KMS-11 (cell line): ENCODE measurements around the gene ARHGEF39.
"Not testable (repeated sequence)": the region's sequence is repeated elsewhere in the genome, so short reads cannot be mapped to it uniquely, and the experiment has no call there.

Experiments used
- H2AFZ ChIP-seq: fragments of 200-600 bp; sonication (generic); 2 replicates; pipeline ENCODE4 v1.6.1; 2016; ENCODE audit warnings: antibody characterized with exemption, mixed run types, low read depth
- H3K27ac ChIP-seq: fragments of 200-600 bp; sonication (generic); 2 replicates; pipeline ENCODE4 v1.6.1; 2016; ENCODE audit warnings: mild to moderate bottlenecking, mixed run types
- H3K27me3 ChIP-seq: fragments of 200-600 bp; sonication (generic); 2 replicates; pipeline ENCODE4 v1.6.1; 2017; ENCODE audit warnings: mild to moderate bottlenecking, low read depth, mixed run types, moderate library complexity; ENCODE audit not compliant: insufficient read depth
- H3K36me3 ChIP-seq: fragments of 200-600 bp; sonication (generic); 2 replicates; pipeline ENCODE4 v1.6.1; 2017; ENCODE audit warnings: mild to moderate bottlenecking, mixed run types; ENCODE audit not compliant: insufficient read depth
- H3K4me1 ChIP-seq: fragments of 200-600 bp; sonication (generic); 2 replicates; pipeline ENCODE4 v1.6.1; 2016; ENCODE audit warnings: mild to moderate bottlenecking, low read depth, mixed run types; ENCODE audit not compliant: poor library complexity, severe bottlenecking
- H3K4me2 ChIP-seq: fragments of 200-600 bp; sonication (generic); 2 replicates; pipeline ENCODE4 v1.7.0; 2016; ENCODE audit warnings: mild to moderate bottlenecking, mixed run types
- H3K4me3 ChIP-seq: fragments of 200-600 bp; sonication (generic); IDR thresholded peaks from 2 replicates; pipeline ENCODE4 v1.6.1; 2017; ENCODE audit warnings: low read depth, low read length, mixed read lengths; ENCODE audit not compliant: insufficient read depth
- H3K79me2 ChIP-seq: fragments of 200-600 bp; sonication (generic); 2 replicates; pipeline ENCODE4 v1.6.1; 2016; ENCODE audit warnings: low read depth, mixed run types; ENCODE audit not compliant: insufficient read depth
- H3K9ac ChIP-seq: fragments of 200-600 bp; sonication (generic); 2 replicates; pipeline ENCODE4 v1.6.1; 2016; ENCODE audit warnings: mild to moderate bottlenecking, mixed run types
- H4K20me1 ChIP-seq: fragments of 200-600 bp; sonication (generic); 2 replicates; pipeline ENCODE4 v1.6.1; 2016; ENCODE audit warnings: mild to moderate bottlenecking, mixed run types; ENCODE audit not compliant: insufficient read depth
- CTCF ChIP-seq: fragments of 200-600 bp; sonication (generic); conservative IDR thresholded peaks from 2 replicates; pipeline ENCODE4 v1.6.1; 2017; ENCODE audit warnings: low read depth, mild to moderate bottlenecking, antibody characterized with exemption, low read length, moderate library complexity, mixed read lengths

ARHGEF39 gene

GRCh38 chr9:35616681-35617459, 48.1 kb downstream of the ARHGEF39 start:
- H3K4me1 ChIP-seq: peaks cover 13% of the 10 kb centered on the region
- H2AFZ ChIP-seq: no peak overlapping the region
- no peaks in the 10 kb centered on the region for H4K20me1 ChIP-seq
- H3K27me3 ChIP-seq: no peaks in the 10 kb centered on the region
- no peak for TF ChIP-seq CTCF
- H3K4me2 ChIP-seq: no peak overlapping the region
- H3K4me3 ChIP-seq: no peak overlapping the region
- no peak overlapping the region for H3K27ac ChIP-seq
- no peaks in the 10 kb centered on the region for H3K36me3 ChIP-seq
- no peak overlapping the region for H3K9ac ChIP-seq
- no peaks in the 10 kb centered on the region for H3K79me2 ChIP-seq

- Histone ChIP-seq H3K4me2 (no peak overlapping the region; the same call in 1 of the 2 replicates), H2AFZ (peak overlapping the region; percentile 25; the same call in 1 of the 2 replicates), H3K9ac (no peak overlapping the region), H3K79me2 (no peaks in the 10 kb centered on the region), H3K27me3 (no peaks in the 10 kb centered on the region), H3K4me3 (no peak overlapping the region), H3K27ac (peak overlapping the region; percentile 26; the same call in 1 of the 2 replicates), H3K36me3 (no peaks in the 10 kb centered on the region), H4K20me1 (no peaks in the 10 kb centered on the region), H3K4me1 (peaks cover 13% of the 10 kb centered on the region)
- no peak for TF ChIP-seq CTCF
Observed at GRCh38 chr9:35615981-35616680, 48.9 kb downstream of the ARHGEF39 start.

- no peaks in the 10 kb centered on the region for H3K79me2 ChIP-seq
- H3K36me3 ChIP-seq: no peaks in the 10 kb centered on the region
- no peak overlapping the region for H3K4me3 ChIP-seq
- no peak overlapping the region for H3K27ac ChIP-seq
- H4K20me1 ChIP-seq: no peaks in the 10 kb centered on the region
- no peak overlapping the region for H3K4me2 ChIP-seq
- H3K27me3 ChIP-seq: no peaks in the 10 kb centered on the region
- no peak overlapping the region for H2AFZ ChIP-seq
- H3K9ac ChIP-seq: no peak overlapping the region
- H3K4me1 ChIP-seq: peaks cover 13% of the 10 kb centered on the region
- TF ChIP-seq CTCF: no peak
Observed at GRCh38 chr9:35612843-35613242, 52.2 kb downstream of the ARHGEF39 start.

- not testable (repeated sequence) for H3K36me3 ChIP-seq, H3K9ac ChIP-seq, H3K4me2 ChIP-seq
Observed at GRCh38 chr9:35612066-35612465, 52.9 kb downstream of the ARHGEF39 start.

More at GRCh38 chr9:35612066-35612465, 52.9 kb downstream of the ARHGEF39 start:
- H3K27me3 ChIP-seq, H3K4me3 ChIP-seq, H2AFZ ChIP-seq, H3K79me2 ChIP-seq, H4K20me1 ChIP-seq, H3K27ac ChIP-seq: not testable (repeated sequence)
- H3K4me1 ChIP-seq: peaks cover 13% of the 10 kb centered on the region
